Hepatocyte (in vitro differentiated cells): ENCODE data around the gene ETV6. TPM values are rescaled to one million over a fixed set of nuclear protein-coding genes. Genes with fewer than 3 reads are reported as not detected.

Experiments
- DNase-seq: peaks from one replicate; pipeline ENCODE4 v3.0.0-alpha.2; 2016; ENCODE audit warnings: low spot score
- H2AFZ ChIP-seq: fragments of 200-600 bp; sonication (generic); 2 replicates; pipeline ENCODE4 v1.6.0; 2016; ENCODE audit warnings: antibody characterized with exemption, mild to moderate bottlenecking
- H3K27ac ChIP-seq: fragments of 200-600 bp; sonication (generic); 2 replicates; pipeline ENCODE4 v1.5.1; 2016; ENCODE audit warnings: mild to moderate bottlenecking
- H3K27me3 ChIP-seq: fragments of 200-600 bp; sonication (generic); 2 replicates; pipeline ENCODE4 v1.6.1; 2016
- H3K36me3 ChIP-seq: fragments of 200-600 bp; sonication (generic); replicated peaks from 2 replicates; pipeline ENCODE4 v1.5.1; 2016; ENCODE audit warnings: low read depth; ENCODE audit not compliant: insufficient read depth
- H3K4me1 ChIP-seq: fragments of 200-600 bp; sonication (generic); 2 replicates; pipeline ENCODE4 v1.5.1; 2016; ENCODE audit warnings: mild to moderate bottlenecking, moderate library complexity; ENCODE audit not compliant: insufficient read depth
- H3K4me2 ChIP-seq: fragments of 200-600 bp; sonication (generic); 2 replicates; pipeline ENCODE4 v1.6.0; 2016
- H3K4me3 ChIP-seq: fragments of 200-600 bp; sonication (generic); 2 replicates; pipeline ENCODE4 v1.5.1; 2016; ENCODE audit warnings: mild to moderate bottlenecking
- H3K79me2 ChIP-seq: fragments of 200-600 bp; sonication (generic); 2 replicates; pipeline ENCODE4 v1.6.0; 2017; ENCODE audit warnings: mild to moderate bottlenecking
- H3K9me2 ChIP-seq: fragments of 200-600 bp; sonication (generic); replicated peaks from 2 replicates; pipeline ENCODE4 v1.6.0; 2017; ENCODE audit warnings: mild to moderate bottlenecking; ENCODE audit not compliant: insufficient read depth
- H3K9me3 ChIP-seq: fragments of 200-600 bp; sonication (generic); 2 replicates; pipeline ENCODE4 v1.5.1; 2016; ENCODE audit warnings: low read depth, mild to moderate bottlenecking
- H4K20me1 ChIP-seq: fragments of 200-600 bp; sonication (generic); 2 replicates; pipeline ENCODE4 v1.6.0; 2016; ENCODE audit warnings: mild to moderate bottlenecking; ENCODE audit not compliant: insufficient read depth, poor library complexity, severe bottlenecking
- EZH2 ChIP-seq: fragments of 200-600 bp; sonication (generic); IDR thresholded peaks from 2 replicates; pipeline ENCODE4 v1.6.1; 2016; ENCODE audit warnings: antibody characterized with exemption, mild to moderate bottlenecking, borderline replicate concordance
- EZH2phosphoT487 ChIP-seq: fragments of 200-600 bp; sonication (generic); IDR thresholded peaks from one replicate; pipeline ENCODE4 v1.6.1; 2018; ENCODE audit warnings: antibody characterized with exemption, mild to moderate bottlenecking, low read depth, moderate library complexity; ENCODE audit not compliant: unreplicated experiment, severe bottlenecking
- WGBS: methylation state at CpG from one replicate; pipeline ENCODE4 v1.1.6; 2016; ENCODE audit warnings: low lambda C conversion rate; ENCODE audit errors: missing lambda C conversion rate; 5-methylcytosine and 5-hydroxymethylcytosine counted together
- polyA plus RNA-seq: library from polyadenylated mRNA; unstranded; fragments of >200 nt; fragmentation: Nextera tagmentation; extraction: Ambion mirVana; gene quantifications from 2 replicates; pipeline ENCODE4 v1.2.1, GENCODE V29; 2016
- total RNA-seq: library from RNA; depleted of rRNA; stranded (reverse); fragments of >200 nt; gene quantifications from 2 replicates; pipeline ENCODE4 v1.2.3, GENCODE V29; 2014
- TF ChIP-seq, protein P1 (sequence below): fragments of 200-600 bp; sonication (generic); IDR thresholded peaks from 2 replicates; pipeline ENCODE4 v1.5.1; 2016; ENCODE audit warnings: antibody characterized with exemption, mild to moderate bottlenecking; ENCODE audit not compliant: poor library complexity

ETV6 gene
- total and polyA plus RNA-seq, 2 experiments from 2014 or later = 8.0 to 9.7 TPM

DNA sequence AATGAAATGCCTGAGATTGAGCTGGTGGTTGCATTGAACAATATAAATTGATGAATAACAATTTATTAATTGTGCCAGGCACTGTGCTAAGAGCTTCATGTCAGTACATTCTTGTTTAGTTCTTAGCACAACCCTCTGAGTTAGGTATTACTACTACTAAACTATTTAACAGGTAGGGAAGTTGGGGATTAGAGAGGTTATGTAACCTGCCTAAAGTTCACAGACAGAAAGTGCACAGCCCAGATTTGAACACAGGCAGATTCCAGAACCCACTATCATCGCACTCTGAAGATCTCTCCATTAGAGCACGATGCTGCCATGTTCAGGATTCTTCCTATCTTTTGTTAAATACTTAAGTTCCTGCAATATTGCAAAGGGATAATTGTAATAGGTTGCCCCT, 49.3 kb downstream of the ETV6 start:
- no peaks in the 10 kb centered on the region for H3K9me2 ChIP-seq
- WGBS = 90% methylated on average over 2 of the region's 2 CpGs
- H3K4me3 ChIP-seq = no peak overlapping the region
- H3K27me3 ChIP-seq = no peaks in the 10 kb centered on the region
- H3K27ac ChIP-seq = no peak overlapping the region
- no peaks in the 10 kb centered on the region for H4K20me1 ChIP-seq
- H3K4me2 ChIP-seq = no peak overlapping the region
- H3K79me2 ChIP-seq = peaks cover 95% of the 10 kb centered on the region
- H2AFZ ChIP-seq = no peak overlapping the region
- H3K36me3 ChIP-seq = no peaks in the 10 kb centered on the region
- H3K4me1 ChIP-seq = no peaks in the 10 kb centered on the region
- no peak for DNase-seq
- TF ChIP-seq, protein P1, sequence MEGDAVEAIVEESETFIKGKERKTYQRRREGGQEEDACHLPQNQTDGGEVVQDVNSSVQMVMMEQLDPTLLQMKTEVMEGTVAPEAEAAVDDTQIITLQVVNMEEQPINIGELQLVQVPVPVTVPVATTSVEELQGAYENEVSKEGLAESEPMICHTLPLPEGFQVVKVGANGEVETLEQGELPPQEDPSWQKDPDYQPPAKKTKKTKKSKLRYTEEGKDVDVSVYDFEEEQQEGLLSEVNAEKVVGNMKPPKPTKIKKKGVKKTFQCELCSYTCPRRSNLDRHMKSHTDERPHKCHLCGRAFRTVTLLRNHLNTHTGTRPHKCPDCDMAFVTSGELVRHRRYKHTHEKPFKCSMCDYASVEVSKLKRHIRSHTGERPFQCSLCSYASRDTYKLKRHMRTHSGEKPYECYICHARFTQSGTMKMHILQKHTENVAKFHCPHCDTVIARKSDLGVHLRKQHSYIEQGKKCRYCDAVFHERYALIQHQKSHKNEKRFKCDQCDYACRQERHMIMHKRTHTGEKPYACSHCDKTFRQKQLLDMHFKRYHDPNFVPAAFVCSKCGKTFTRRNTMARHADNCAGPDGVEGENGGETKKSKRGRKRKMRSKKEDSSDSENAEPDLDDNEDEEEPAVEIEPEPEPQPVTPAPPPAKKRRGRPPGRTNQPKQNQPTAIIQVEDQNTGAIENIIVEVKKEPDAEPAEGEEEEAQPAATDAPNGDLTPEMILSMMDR = no peak
- TF ChIP-seq EZH2phosphoT487 (no peak), EZH2 (no peak)
- H3K9me3 ChIP-seq = no peaks in the 10 kb centered on the region

DNA sequence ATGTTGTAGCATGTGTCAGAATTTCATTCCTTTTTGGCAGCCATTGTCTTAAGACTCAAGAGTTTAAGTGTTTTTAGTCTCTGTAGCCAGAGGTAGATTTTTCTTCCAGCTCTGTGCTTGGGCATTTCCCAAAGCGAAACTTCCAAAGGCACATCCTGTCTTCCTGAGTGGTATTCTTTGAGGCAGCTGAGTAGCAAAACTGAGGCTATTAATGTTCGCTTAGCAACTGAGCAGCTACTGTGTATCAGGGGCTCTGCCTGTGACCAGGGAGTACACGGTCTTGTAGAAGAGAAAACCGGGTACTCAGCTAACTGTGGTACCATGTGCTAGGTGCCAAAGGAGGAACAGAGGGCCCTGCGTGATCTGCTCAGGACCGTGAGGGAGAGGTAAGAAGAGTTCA, 52.0 kb downstream of the ETV6 start:
- H2AFZ ChIP-seq = no peak overlapping the region

DNA sequence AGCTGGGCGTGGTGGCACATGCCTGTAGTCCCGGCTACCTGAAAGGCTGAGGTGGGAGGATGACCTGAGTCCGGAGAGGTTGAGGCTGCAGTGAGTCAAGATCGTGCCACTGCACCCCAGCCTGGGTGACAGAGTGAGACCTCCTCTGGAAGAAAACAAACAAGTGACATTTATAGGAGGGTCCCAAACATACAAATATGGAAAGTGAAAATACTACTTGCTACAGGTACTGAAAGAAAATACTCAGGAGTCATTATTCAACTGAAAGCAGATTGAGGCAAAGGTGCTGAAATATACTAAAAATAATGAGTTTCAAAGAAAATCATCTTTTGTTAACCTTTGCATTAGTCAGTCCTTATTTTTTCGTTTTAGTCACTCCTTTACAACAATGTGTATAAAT, 53.5 kb downstream of the ETV6 start:
- no peak overlapping the region for H2AFZ ChIP-seq
- no peaks in the 10 kb centered on the region for H3K9me2 ChIP-seq
- H3K4me2 ChIP-seq = no peak overlapping the region
- no peak overlapping the region for H3K4me3 ChIP-seq
- H3K27me3 ChIP-seq = no peaks in the 10 kb centered on the region
- TF ChIP-seq, protein P1 = no peak
- no peak for TF ChIP-seq EZH2
- no peak for TF ChIP-seq EZH2phosphoT487
- no peaks in the 10 kb centered on the region for H4K20me1 ChIP-seq
- peaks cover 77% of the 10 kb centered on the region for H3K79me2 ChIP-seq
- H3K4me1 ChIP-seq = peaks cover 29% of the 10 kb centered on the region
- DNase-seq = no peak
- H3K9me3 ChIP-seq = no peaks in the 10 kb centered on the region
- no peak overlapping the region for H3K27ac ChIP-seq
- H3K36me3 ChIP-seq = no peaks in the 10 kb centered on the region
- WGBS = 97% methylated on average over 5 of the region's 5 CpGs

More for the DNA sequence above, 52.0 kb downstream of the ETV6 start:
- Histone ChIP-seq H3K27me3 (no peaks in the 10 kb centered on the region), H3K4me1 (peaks cover 14% of the 10 kb centered on the region), H3K4me2 (no peak overlapping the region), H3K9me3 (no peaks in the 10 kb centered on the region), H4K20me1 (no peaks in the 10 kb centered on the region), H3K9me2 (no peaks in the 10 kb centered on the region), H3K36me3 (no peaks in the 10 kb centered on the region), H3K4me3 (no peak overlapping the region), H3K27ac (no peak overlapping the region), H3K79me2 (peaks cover 85% of the 10 kb centered on the region)
- TF ChIP-seq EZH2phosphoT487 (no peak), EZH2 (no peak)
- TF ChIP-seq, protein P1 = no peak
- 77% methylated on average over 6 of the region's 6 CpGs for WGBS
- no peak for DNase-seq

DNA sequence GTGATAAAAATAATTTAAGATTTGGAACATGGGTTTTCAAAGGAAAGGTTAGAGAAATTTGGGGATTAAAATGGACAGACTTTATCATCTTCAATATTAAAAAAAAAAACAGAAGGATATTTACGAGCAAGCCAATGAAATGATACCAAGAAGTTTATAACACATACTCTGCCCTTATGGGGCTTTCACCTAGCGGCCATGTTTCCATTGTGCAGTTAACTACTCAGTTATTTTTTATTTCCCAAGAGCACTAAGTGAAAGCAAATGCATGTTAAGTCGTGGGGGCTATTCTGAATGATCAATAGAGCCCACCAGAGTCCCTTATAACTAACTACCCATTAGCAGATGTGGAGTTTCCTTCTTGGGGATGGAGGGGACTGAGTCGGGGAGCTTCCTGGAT, 53.9 kb downstream of the ETV6 start:
- Histone ChIP-seq H3K9me2 (no peaks in the 10 kb centered on the region), H3K27me3 (no peaks in the 10 kb centered on the region), H3K4me2 (no peak overlapping the region), H4K20me1 (no peaks in the 10 kb centered on the region), H3K9me3 (no peaks in the 10 kb centered on the region), H3K79me2 (peaks cover 77% of the 10 kb centered on the region), H3K4me3 (no peak overlapping the region), H3K36me3 (no peaks in the 10 kb centered on the region), H3K4me1 (peaks cover 34% of the 10 kb centered on the region), H3K27ac (no peak overlapping the region), H2AFZ (no peak overlapping the region)
- no peak for DNase-seq
- WGBS = 92% methylated on average over 4 of the region's 4 CpGs
- no peak for TF ChIP-seq EZH2phosphoT487
